ENCODE data around the gene CAPN2. TPM values are rescaled to one million over a fixed set of nuclear protein-coding genes. Genes with fewer than 3 reads are reported as not detected.
A peak's percentile ranks its signal among the peaks of the same experiment; 100 is the strongest.

Gene CAPN2
- total RNA-seq, 3 donors from 2014 or later (not counting 1 experiment from before 2014, with no cell fraction given), result 228 to 275 (median 236) TPM

GRCh38 chr1:223707256-223708000 is 4.9 kb upstream of the CAPN2 start:
- H3K4me1 ChIP-seq (ENCODE audit: control insufficient read depth, insufficient read depth, low read length), result peaks cover 8% of the 10 kb centered on the region
- H3K36me3 ChIP-seq (ENCODE audit: control insufficient read depth, insufficient read depth, low read length), result no peaks in the 10 kb centered on the region
- H3K4me1 Mint-ChIP-seq, result peaks cover 19 to 21% of the 10 kb centered on the region in 2 donors
- no peak overlapping the region for H3K4me3 Mint-ChIP-seq
- H3K27me3 ChIP-seq (ENCODE audit: control insufficient read depth, insufficient read depth, low read length), result no peaks in the 10 kb centered on the region
- intact Hi-C loops (cut with micrococcal nuclease), result no loop called here
- H3K27ac Mint-ChIP-seq, result no peak overlapping the region
- H3K27ac ChIP-seq (ENCODE audit: low read length), result no peak overlapping the region
- H3K9me3 ChIP-seq (ENCODE audit: control insufficient read depth, insufficient read depth, low read length), result no peaks in the 10 kb centered on the region
- ATAC-seq (no peak), DNase-seq (no peak)
- H3K4me3 ChIP-seq (ENCODE audit: low read length), result no peak overlapping the region
- H3K9me3 Mint-ChIP-seq, result no peaks in the 10 kb centered on the region
- no peaks in the 10 kb centered on the region for H3K27me3 Mint-ChIP-seq (ENCODE audit: low read depth in 2 of 2)
- no peaks in the 10 kb centered on the region for H3K36me3 Mint-ChIP-seq
- TF ChIP-seq CTCF (IDR thresholded peaks at IDR 0.05), result no peak
- WGBS (ENCODE audit: insufficient coverage), result 92% methylated on average over 6 of the region's 6 CpGs

GRCh38 chr1:223708001-223708359 is 4.4 kb upstream of the CAPN2 start:
- DNase-seq, result no peak
- intact Hi-C loops (cut with micrococcal nuclease), result no loop called here
- Histone ChIP-seq H3K27me3 (ENCODE audit: control insufficient read depth, insufficient read depth, low read length) (no peaks in the 10 kb centered on the region), H3K4me1 (ENCODE audit: control insufficient read depth, insufficient read depth, low read length) (peaks cover 9% of the 10 kb centered on the region), H3K36me3 (ENCODE audit: control insufficient read depth, insufficient read depth, low read length) (no peaks in the 10 kb centered on the region), H3K4me3 (ENCODE audit: low read length) (no peak overlapping the region), H3K9me3 (ENCODE audit: control insufficient read depth, insufficient read depth, low read length) (no peaks in the 10 kb centered on the region), H3K27ac (ENCODE audit: low read length) (no peak overlapping the region)
- Mint-ChIP-seq H3K27ac (no peak overlapping the region), H3K4me1 (peaks cover 19 to 23% of the 10 kb centered on the region in 2 donors), H3K36me3 (no peaks in the 10 kb centered on the region), H3K4me3 (no peak overlapping the region), H3K9me3 (no peaks in the 10 kb centered on the region), H3K27me3 (ENCODE audit: low read depth in 2 of 2) (no peaks in the 10 kb centered on the region)
- TF ChIP-seq CTCF (IDR thresholded peaks at IDR 0.05), result no peak
- 85% methylated on average over 5 of the region's 5 CpGs for WGBS (ENCODE audit: insufficient coverage)
- ATAC-seq, result no peak

- Mint-ChIP-seq H3K4me1 (peaks cover 26 to 31% of the 10 kb centered on the region in 2 donors), H3K36me3 (no peaks in the 10 kb centered on the region), H3K27ac (no peak overlapping the region), H3K27me3 (ENCODE audit: low read depth in 2 of 2) (no peaks in the 10 kb centered on the region), H3K4me3 (peak overlapping the region; percentile 7), H3K9me3 (no peaks in the 10 kb centered on the region)
- Histone ChIP-seq H3K27me3 (ENCODE audit: control insufficient read depth, insufficient read depth, low read length) (no peaks in the 10 kb centered on the region), H3K4me3 (ENCODE audit: low read length) (no peak overlapping the region), H3K27ac (ENCODE audit: low read length) (no peak overlapping the region), H3K9me3 (ENCODE audit: control insufficient read depth, insufficient read depth, low read length) (no peaks in the 10 kb centered on the region), H3K4me1 (ENCODE audit: control insufficient read depth, insufficient read depth, low read length) (peaks cover 17% of the 10 kb centered on the region), H3K36me3 (ENCODE audit: control insufficient read depth, insufficient read depth, low read length) (no peaks in the 10 kb centered on the region)
- no peak for ATAC-seq
- no peak for TF ChIP-seq CTCF (IDR thresholded peaks at IDR 0.05)
- intact Hi-C loops (cut with micrococcal nuclease), result no loop called here
- 97% methylated on average over 3 of the region's 3 CpGs for WGBS (ENCODE audit: insufficient coverage)
- no peak for DNase-seq
Measured at GRCh38 chr1:223708651-223709268, 3.6 kb upstream of the CAPN2 start.

All from natural killer cell (primary cell).